ENCODE measurements around the gene NEIL1. TPM values are rescaled to one million over a fixed set of nuclear protein-coding genes. Genes with fewer than 3 reads are reported as not detected.
"Not testable (repeated sequence)": the region's sequence is repeated elsewhere in the genome, so short reads cannot be mapped to it uniquely, and the experiment has no call there.

Gene NEIL1
- total RNA-seq, 1 donor from 2014 or later = 8.2 TPM

DNA sequence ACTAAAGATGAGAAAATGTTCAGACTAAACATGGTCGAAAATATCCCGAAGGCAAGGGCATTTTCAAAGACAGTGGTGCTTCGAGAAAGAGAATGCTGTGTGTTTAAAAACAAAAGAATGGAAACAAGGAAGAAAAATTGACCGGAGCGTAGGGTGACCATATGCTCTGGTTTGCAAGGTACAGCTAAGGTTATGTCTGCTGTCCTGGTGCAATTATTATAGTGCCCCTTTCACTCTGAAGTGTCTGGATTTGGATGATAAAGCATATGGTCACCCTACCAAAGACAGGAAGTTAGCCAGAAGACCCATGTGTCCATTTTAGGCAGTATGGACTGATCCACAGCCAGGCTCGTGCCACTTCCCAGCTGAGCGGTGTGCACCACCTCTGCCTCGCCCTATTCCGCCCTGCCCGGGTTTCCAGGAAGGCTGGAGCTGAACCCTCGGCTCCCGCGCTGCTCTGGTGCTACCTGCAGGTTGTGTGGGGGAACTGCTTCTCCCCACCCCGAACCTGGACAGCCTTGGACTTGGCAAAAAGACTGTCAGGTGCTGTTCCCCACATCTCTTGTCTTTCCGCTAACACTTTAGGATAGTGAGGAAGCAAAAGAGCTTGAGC lies 39.0 kb upstream of the NEIL1 start:
- Histone ChIP-seq H3K36me3 (no peaks in the 10 kb centered on the region), H3K4me1 (no peaks in the 10 kb centered on the region), H3K27ac (replicated peaks) (no peak overlapping the region), H3K9me3 (replicated peaks) (no peaks in the 10 kb centered on the region), H3K4me3 (no peak overlapping the region), H3K27me3 (ENCODE audit: low read depth) (peaks cover 72% of the 10 kb centered on the region)
- TF ChIP-seq, protein P1, sequence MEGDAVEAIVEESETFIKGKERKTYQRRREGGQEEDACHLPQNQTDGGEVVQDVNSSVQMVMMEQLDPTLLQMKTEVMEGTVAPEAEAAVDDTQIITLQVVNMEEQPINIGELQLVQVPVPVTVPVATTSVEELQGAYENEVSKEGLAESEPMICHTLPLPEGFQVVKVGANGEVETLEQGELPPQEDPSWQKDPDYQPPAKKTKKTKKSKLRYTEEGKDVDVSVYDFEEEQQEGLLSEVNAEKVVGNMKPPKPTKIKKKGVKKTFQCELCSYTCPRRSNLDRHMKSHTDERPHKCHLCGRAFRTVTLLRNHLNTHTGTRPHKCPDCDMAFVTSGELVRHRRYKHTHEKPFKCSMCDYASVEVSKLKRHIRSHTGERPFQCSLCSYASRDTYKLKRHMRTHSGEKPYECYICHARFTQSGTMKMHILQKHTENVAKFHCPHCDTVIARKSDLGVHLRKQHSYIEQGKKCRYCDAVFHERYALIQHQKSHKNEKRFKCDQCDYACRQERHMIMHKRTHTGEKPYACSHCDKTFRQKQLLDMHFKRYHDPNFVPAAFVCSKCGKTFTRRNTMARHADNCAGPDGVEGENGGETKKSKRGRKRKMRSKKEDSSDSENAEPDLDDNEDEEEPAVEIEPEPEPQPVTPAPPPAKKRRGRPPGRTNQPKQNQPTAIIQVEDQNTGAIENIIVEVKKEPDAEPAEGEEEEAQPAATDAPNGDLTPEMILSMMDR (IDR thresholded peaks at IDR 0.05; ENCODE audit: borderline replicate concordance) = peak; percentile 41
- no peak for DNase-seq
- intact Hi-C loops (cut with micrococcal nuclease) = loop anchor here (10.0 kb wide), 1 partner anchor 73 kb away; no protein-coding TSS in a partner anchor

DNA sequence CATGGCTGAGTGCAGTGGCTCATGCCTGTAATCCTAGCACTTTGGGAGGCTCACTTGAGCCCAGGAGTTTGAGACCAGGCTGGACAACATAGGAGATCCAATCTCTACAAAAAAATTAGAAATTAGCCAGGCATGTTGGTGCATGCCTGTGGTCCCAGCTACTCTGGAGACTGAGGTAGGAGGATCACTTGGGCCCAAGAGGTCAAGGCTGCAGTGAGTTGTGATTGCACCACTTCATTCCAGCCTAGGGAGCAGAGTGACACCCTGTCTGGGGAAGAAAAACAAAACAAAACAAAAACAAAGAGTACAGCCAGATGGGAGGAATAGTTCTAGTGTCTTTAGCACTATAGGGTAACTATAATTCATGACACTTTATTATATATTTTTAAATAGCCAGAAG lies 37.1 kb upstream of the NEIL1 start:
- Histone ChIP-seq H3K27ac (replicated peaks) (no peak overlapping the region), H3K9me3 (replicated peaks) (no peaks in the 10 kb centered on the region), H3K4me3 (no peak overlapping the region), H3K27me3 (ENCODE audit: low read depth) (peaks cover 64% of the 10 kb centered on the region), H3K4me1 (no peaks in the 10 kb centered on the region), H3K36me3 (no peaks in the 10 kb centered on the region)
- DNase-seq = no peak
- intact Hi-C loops (cut with micrococcal nuclease) = loop anchor here (10.0 kb wide), 1 partner anchor 75 kb away; no protein-coding TSS in a partner anchor
- TF ChIP-seq, protein P1 (IDR thresholded peaks at IDR 0.05; ENCODE audit: borderline replicate concordance) = no peak

DNA sequence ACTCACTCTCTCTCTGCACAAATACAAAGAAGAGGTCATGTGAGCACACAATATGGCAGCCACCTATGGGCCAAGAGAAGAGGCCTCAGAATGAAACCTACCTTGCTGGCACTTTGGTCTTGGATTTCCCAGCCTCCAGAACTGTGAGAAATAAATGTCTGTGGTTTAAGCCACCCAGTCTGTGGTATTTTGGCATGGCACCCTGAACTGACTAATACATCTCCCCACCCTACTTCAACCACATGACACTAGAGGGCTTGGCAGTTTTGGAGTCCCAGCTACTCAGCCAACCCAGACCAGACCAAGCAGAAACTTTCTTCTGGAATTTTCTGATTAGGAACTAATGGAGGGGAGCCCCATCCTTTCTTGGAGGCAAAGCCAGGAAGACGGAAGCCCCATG lies 34.3 kb upstream of the NEIL1 start:
- intact Hi-C loops (cut with micrococcal nuclease); H3K4me3 ChIP-seq: not testable (repeated sequence)

DNA sequence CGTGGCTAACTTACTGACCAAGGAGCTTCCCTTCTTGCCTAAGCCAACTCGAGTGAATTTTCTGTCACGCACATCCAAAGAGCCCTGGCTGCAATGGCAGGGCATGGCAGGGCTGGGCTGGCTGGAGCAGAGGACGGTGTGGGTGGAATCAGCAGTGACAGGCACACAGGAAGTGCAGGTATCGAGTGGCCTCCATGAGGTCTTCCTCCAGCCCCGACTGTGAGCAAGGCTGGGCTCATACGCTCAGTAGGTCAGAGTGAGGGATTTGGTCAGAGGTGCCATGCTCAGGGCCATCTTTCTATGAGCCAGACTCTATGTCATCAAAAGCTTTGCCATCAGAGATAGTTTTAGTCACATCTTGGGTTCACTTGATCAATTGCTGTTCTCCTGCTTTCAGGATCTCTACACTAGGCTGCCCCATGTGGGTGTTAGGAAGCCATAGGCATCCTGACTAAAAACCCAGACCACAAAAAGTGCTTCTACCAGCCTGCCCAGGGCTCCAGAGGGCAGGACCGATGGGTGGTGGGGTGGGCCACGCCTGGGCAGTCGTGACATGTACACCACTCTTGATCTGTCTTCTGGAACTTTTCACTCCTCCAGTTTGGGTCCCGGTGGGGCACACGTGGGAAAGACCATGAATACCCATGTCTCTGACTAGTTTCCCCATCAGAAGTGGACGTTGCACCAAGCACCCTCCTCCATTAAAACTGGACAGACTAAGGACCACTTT lies 33.6 kb upstream of the NEIL1 start:
- TF ChIP-seq, protein P1 (IDR thresholded peaks at IDR 0.05; ENCODE audit: borderline replicate concordance) = no peak
- H3K27ac ChIP-seq (replicated peaks) = no peak overlapping the region
- intact Hi-C loops (cut with micrococcal nuclease) = no loop called here

More for the DNA sequence above, 34.3 kb upstream of the NEIL1 start:
- peaks cover 36% of the 10 kb centered on the region for H3K27me3 ChIP-seq (ENCODE audit: low read depth)
- not testable (repeated sequence) for H3K36me3 ChIP-seq; H3K27ac ChIP-seq (replicated peaks); DNase-seq; H3K9me3 ChIP-seq (replicated peaks); H3K4me1 ChIP-seq

DNA sequence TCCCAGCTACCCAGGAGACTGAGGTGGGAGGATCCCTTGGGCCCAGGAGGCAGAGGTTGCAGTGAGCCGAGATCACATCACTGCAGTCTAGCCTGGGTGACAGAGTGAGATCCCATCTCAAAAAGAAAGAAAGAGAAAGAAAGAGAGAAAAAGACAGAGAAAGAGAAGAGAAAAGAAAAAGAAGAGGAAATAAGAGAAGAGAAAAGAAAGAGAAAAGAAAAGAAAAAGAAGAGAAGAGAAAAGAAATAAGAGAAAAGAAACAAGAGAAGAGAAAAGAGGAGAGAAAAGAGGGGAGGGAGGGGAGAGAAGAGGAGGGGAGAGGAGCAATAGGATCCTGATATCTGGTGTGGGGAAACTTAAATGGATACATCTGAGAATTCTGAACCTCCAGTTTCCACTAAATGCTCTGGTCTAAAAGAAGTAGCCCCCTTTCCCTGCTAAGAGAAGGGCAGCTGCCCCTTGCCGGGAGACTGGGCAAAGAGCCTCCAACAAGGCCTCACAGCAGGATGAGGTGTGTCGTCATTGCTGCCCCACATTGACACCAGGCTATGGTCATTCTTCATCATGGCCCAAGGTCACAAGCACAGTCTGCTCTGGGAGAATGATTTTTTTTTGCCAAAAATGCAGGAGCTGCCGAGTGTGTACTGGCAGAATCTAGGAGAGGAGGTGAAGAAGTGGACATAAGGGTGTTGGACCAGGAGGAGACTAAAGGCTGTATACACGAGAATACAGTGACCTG lies 32.1 kb upstream of the NEIL1 start:
- intact Hi-C loops (cut with micrococcal nuclease) = no loop called here
- H3K27ac ChIP-seq (replicated peaks) = no peak overlapping the region
- peaks cover 15% of the 10 kb centered on the region for H3K27me3 ChIP-seq (ENCODE audit: low read depth)
- no peaks in the 10 kb centered on the region for H3K4me1 ChIP-seq
- H3K9me3 ChIP-seq (replicated peaks) = no peaks in the 10 kb centered on the region
- H3K4me3 ChIP-seq = no peak overlapping the region
- TF ChIP-seq, protein P1 (IDR thresholded peaks at IDR 0.05; ENCODE audit: borderline replicate concordance) = no peak
- DNase-seq = no peak
- H3K36me3 ChIP-seq = no peaks in the 10 kb centered on the region

More for the DNA sequence above, 33.6 kb upstream of the NEIL1 start:
- H3K36me3 ChIP-seq = no peaks in the 10 kb centered on the region
- H3K4me3 ChIP-seq = no peak overlapping the region
- H3K27me3 ChIP-seq (ENCODE audit: low read depth) = peaks cover 29% of the 10 kb centered on the region
- H3K4me1 ChIP-seq = no peaks in the 10 kb centered on the region
- H3K9me3 ChIP-seq (replicated peaks) = no peaks in the 10 kb centered on the region
- DNase-seq = no peak

DNA sequence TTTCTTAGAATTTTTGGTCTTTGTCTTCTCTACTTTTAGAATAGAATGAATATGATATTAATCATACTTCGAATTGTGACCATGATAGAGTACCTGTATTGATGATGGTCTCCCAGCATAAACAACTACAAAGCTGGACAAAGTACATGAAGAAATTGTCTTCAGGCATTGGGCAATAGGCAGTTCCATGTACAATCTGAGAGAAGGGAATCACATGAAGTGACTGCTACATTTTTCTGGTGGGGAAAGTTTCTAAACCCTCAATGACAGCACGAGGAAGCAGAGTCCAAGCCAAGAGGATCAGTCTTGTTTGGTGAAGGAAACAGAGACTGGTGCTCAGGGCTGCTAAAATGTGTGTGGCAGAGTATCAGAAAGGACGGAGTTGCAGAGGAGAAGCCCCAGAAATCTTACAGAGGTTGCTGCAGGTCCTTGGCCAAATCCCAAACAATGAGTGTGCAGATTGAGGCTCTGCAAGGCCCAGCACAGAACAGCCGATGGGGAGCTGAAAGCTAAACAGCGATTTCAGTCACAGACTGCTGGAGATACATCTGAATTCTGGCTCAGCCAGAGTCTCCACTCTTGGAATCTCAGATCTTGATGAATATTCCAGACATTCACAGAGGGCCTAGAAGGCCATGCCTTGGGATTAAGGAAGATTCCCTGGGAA lies 27.5 kb upstream of the NEIL1 start:
- DNase-seq; intact Hi-C loops (cut with micrococcal nuclease); H3K36me3 ChIP-seq; H3K4me3 ChIP-seq; H3K27me3 ChIP-seq (ENCODE audit: low read depth); H3K9me3 ChIP-seq (replicated peaks); H3K4me1 ChIP-seq; H3K27ac ChIP-seq (replicated peaks): not testable (repeated sequence)

Data from left ventricle myocardium inferior (tissue), 1 donor.